Naive thymus-derived CD4-positive, alpha-beta T cell (primary cell): Measurements from ENCODE around the gene NDUFAB1. TPM values are rescaled to one million over a fixed set of nuclear protein-coding genes. Genes with fewer than 3 reads are reported as not detected.
A peak's percentile ranks its signal among the peaks of the same experiment; 100 is the strongest.
"Not testable (repeated sequence)": the region's sequence is repeated elsewhere in the genome, so short reads cannot be mapped to it uniquely, and the experiment has no call there.

Experiments used
- ATAC-seq: fragments of 150-1000 bp; cut with Tn5 transposase; 2 replicates; pipeline ENCODE4 v1.10.0; 2021; ENCODE audit warnings: mild to moderate bottlenecking, moderate library complexity
- CTCF ChIA-PET: fragments of 350-600 bp; sonication (Branson Sonifier 250); formaldehyde crosslinking; loops from one replicate; lab custom pipeline; 2021; ENCODE audit warnings: antibody characterized with exemption; lab: Charles Lee
- POLR2A ChIA-PET: fragments of 350-600 bp; sonication (Branson Sonifier 250); formaldehyde crosslinking; loops from one replicate; lab custom pipeline; 2021; ENCODE audit warnings: antibody characterized with exemption, inconsistent platforms; lab: Charles Lee
- DNase-seq, 9 donors: peaks; one replicate each; pipeline versions ENCODE4 v3.0.0 to v3.0.0-alpha.2; 2020 to 2022; ENCODE audit warnings: mixed read lengths in 1 of 9
- H3K27ac ChIP-seq: one replicate; pipeline ENCODE4 v1.7.0; 2013; ENCODE audit warnings: mild to moderate bottlenecking, low read depth, low read length, moderate library complexity
- H3K27me3 ChIP-seq, 2 donors: one replicate each; pipeline ENCODE4 v1.7.0; 2013; ENCODE audit warnings: low read length in 2 of 2, mild to moderate bottlenecking in 2 of 2, moderate library complexity in 2 of 2; ENCODE audit not compliant: control insufficient read depth in 2 of 2, insufficient read depth in 2 of 2
- H3K36me3 ChIP-seq, 3 experiments: 1 replicate in 2 of 3; 2 replicates in 1 of 3; pipeline ENCODE4 v1.7.0; 2013; ENCODE audit warnings: low read length in 3 of 3, mild to moderate bottlenecking in 3 of 3, moderate library complexity in 1 of 3; ENCODE audit not compliant: insufficient read depth in 3 of 3, control insufficient read depth in 2 of 3
- H3K4me1 ChIP-seq, 2 donors: one replicate each; pipeline ENCODE4 v1.7.0; 2013; ENCODE audit warnings: low read length in 2 of 2, mild to moderate bottlenecking in 2 of 2, moderate library complexity in 1 of 2; ENCODE audit not compliant: control insufficient read depth in 2 of 2, insufficient read depth in 2 of 2
- H3K4me3 ChIP-seq: 2 replicates; pipeline ENCODE4 v1.7.0; 2013; ENCODE audit warnings: mild to moderate bottlenecking, low read length
- H3K9me3 ChIP-seq, 3 experiments: 1 replicate in 2 of 3; 2 replicates in 1 of 3; pipeline ENCODE4 v1.7.0; 2013; ENCODE audit warnings: low read length in 3 of 3; ENCODE audit not compliant: control insufficient read depth in 2 of 3
- H3K27ac Mint-ChIP-seq, 9 donors: one replicate each; pipeline ENCODE4 v1.8.0; 2020 to 2022; ENCODE audit warnings: mixed read lengths in 9 of 9, mild to moderate bottlenecking in 8 of 9, moderate library complexity in 5 of 9, inconsistent platforms in 2 of 9
- H3K27me3 Mint-ChIP-seq, 5 donors: one replicate each; pipeline ENCODE4 v1.8.0; 2021 to 2022; ENCODE audit warnings: mixed read lengths in 5 of 5, mild to moderate bottlenecking in 1 of 5
- H3K36me3 Mint-ChIP-seq, 5 donors: one replicate each; pipeline ENCODE4 v1.8.0; 2020 to 2022; ENCODE audit warnings: mixed read lengths in 5 of 5, mild to moderate bottlenecking in 3 of 5, inconsistent platforms in 1 of 5
- H3K4me1 Mint-ChIP-seq, 7 donors: one replicate each; pipeline ENCODE4 v1.8.0; 2020 to 2022; ENCODE audit warnings: mixed read lengths in 7 of 7, mild to moderate bottlenecking in 3 of 7, inconsistent platforms in 1 of 7
- H3K4me3 Mint-ChIP-seq, 10 donors: one replicate each; pipeline ENCODE4 v1.8.0; 2020 to 2022; ENCODE audit warnings: mild to moderate bottlenecking in 10 of 10, mixed read lengths in 10 of 10, moderate library complexity in 6 of 10, inconsistent platforms in 2 of 10
- H3K9me3 Mint-ChIP-seq, 11 donors: one replicate each; pipeline ENCODE4 v1.8.0; 2020 to 2022; ENCODE audit warnings: mixed read lengths in 11 of 11, mild to moderate bottlenecking in 4 of 11, inconsistent platforms in 1 of 11, moderate library complexity in 1 of 11
- intact Hi-C, 2 donors: fragments of 100-400 bp; cut with micrococcal nuclease; formaldehyde crosslinking; loops; one replicate each; pipeline ENCODE4 v1.15.1; 2023
- polyA plus RNA-seq, 2 donors: library from polyadenylated mRNA; unstranded; fragments of 300-500 nt; fragmentation: Illumina TruSeq; gene quantifications; one replicate each; pipeline ENCODE4 v1.2.3, GENCODE V29; 2021
- total RNA-seq, 6 experiments: library from RNA in 5 of 6; stranded (reverse) in 5 of 6; gene quantifications; 1 replicate in 5 of 6; 2 replicates in 1 of 6; pipeline ENCODE4 v1.2.3 and lab custom pipeline; 2021 to 2026

The NDUFAB1 gene
- total and polyA plus RNA-seq, 7 experiments from 2014 or later = 24.2 to 209 (median 39.9) TPM

DNA sequence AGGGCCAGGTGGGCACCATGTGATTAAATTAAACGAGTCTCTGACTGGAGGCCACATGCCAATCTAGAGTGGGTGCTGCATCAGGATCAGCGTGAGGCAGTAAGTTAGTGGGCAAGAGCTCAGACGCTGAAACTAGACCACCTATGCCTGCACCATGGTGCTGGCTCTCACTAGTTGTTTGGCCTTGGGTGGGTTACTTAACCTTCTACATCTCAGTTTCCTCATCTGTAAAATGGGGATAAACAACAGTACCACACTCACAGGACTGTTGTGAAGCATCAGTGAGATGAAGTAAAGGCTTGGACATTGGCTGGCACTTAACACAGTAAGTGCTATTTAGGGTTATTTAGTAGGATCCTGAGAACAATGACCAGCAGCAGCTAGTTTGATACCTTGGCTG is 5.9 kb downstream of the NDUFAB1 start:
- no peak overlapping the region for H3K4me3 Mint-ChIP-seq
- H3K36me3 ChIP-seq = peaks cover 9 to 80% (median 16%) of the 10 kb centered on the region in 3 experiments
- H3K9me3 ChIP-seq = no peaks in the 10 kb centered on the region
- no peaks in the 10 kb centered on the region for H3K27me3 Mint-ChIP-seq
- H3K27me3 ChIP-seq = no peaks in the 10 kb centered on the region
- no peak overlapping the region for H3K27ac ChIP-seq
- CTCF ChIA-PET = no interaction called here
- ATAC-seq = no peak
- intact Hi-C loops = no loop called here
- peaks cover 8 to 31% (median 17%) of the 10 kb centered on the region in 5 donors for H3K36me3 Mint-ChIP-seq
- H3K9me3 Mint-ChIP-seq = peaks cover 0 to 2% (median 0%) of the 10 kb centered on the region in 11 donors
- POLR2A ChIA-PET = no interaction called here
- H3K27ac Mint-ChIP-seq = no peak overlapping the region
- H3K4me1 ChIP-seq = peaks cover 3 to 7% of the 10 kb centered on the region in 2 donors
- H3K4me1 Mint-ChIP-seq = peaks cover 10 to 46% (median 28%) of the 10 kb centered on the region in 7 donors
- no peak overlapping the region for H3K4me3 ChIP-seq
- DNase-seq = no peak

DNA sequence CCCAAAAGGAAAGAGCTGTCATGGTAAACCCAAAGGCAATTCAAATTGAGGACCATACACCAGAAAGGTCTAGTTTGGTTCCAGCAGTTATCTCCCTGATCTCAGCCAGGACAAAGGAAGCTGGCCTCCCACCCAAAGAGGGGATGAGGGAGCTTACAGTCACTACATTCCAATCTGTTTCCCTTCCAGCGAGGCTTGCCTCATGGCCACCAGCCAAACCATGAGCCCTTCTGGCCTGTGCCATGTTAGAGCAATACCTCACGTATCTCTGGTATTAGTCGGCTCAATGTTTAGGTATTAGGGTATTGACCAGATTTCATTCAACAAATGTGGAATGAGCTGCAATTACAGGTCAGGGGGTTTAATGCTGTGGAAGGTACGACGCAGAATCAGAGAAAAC is 8.4 kb downstream of the NDUFAB1 start:
- CTCF ChIA-PET = interaction anchor here (0.6 kb wide), 1 partner anchor 928 kb away, joined by 3 read pairs; no protein-coding TSS in a partner anchor
- Histone ChIP-seq H3K4me3 (no peak overlapping the region), H3K9me3 (no peaks in the 10 kb centered on the region), H3K27ac (no peak overlapping the region), H3K4me1 (no peaks in the 10 kb centered on the region), H3K27me3 (no peaks in the 10 kb centered on the region), H3K36me3 (peaks cover 16 to 83% (median 20%) of the 10 kb centered on the region in 3 experiments)
- intact Hi-C loops = no loop called here
- Mint-ChIP-seq H3K4me1 (peaks cover 5 to 24% (median 16%) of the 10 kb centered on the region in 7 donors), H3K27me3 (no peaks in the 10 kb centered on the region), H3K9me3 (peaks cover 0 to 2% (median 0%) of the 10 kb centered on the region in 11 donors), H3K36me3 (peaks cover 8 to 36% (median 22%) of the 10 kb centered on the region in 5 donors), H3K4me3 (no peak overlapping the region), H3K27ac (no peak overlapping the region)
- ATAC-seq (no peak), DNase-seq (no peak)
- POLR2A ChIA-PET = no interaction called here

DNA sequence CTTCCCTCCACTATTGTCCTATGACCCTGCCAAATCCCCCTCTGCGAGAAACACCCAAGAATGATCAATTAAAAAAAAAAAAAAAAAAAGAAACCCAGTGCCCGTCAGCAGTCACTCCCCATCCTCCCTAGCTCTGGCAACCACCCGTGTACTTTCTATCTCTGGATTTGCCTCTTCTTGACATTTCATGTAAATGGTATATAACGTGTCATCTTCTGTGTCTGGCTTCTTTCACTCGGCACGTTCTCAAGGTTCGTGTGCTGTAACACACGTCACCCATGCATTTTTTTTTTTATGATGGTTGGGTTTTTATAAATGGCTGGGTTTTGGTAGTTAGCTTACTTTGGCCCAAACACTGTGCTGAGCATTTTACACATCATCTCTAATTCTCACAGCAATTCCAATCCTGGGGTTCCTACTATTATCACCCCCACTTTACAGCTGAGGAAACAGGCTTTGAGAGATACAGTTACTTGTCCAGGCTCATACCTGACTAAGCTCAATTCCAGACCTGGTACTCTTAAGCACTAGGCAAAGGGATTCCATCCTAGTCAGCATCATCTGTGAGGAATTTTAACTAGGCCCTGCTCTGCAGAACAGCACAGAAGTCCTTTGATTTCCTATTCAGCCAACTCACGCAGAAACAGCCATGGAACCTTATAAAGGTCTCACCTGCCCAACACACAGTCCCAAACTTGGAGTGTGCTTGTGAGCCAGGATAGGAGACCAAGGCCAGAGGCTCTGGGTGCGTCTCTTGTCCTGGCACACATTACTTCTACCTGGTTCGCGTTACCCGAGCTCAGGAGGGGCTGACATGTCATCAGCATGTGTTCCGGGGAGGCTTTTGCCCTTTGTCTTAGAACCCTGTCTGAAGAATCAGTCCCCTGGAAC is 11.7 kb downstream of the NDUFAB1 start:
- no peaks in the 10 kb centered on the region for H3K4me1 ChIP-seq
- Mint-ChIP-seq H3K27me3 (no peaks in the 10 kb centered on the region), H3K27ac (no peak overlapping the region), H3K9me3 (no peaks in the 10 kb centered on the region), H3K4me3 (no peak overlapping the region), H3K4me1 (peaks cover 0 to 4% (median 0%) of the 10 kb centered on the region in 7 donors), H3K36me3 (peaks cover 0 to 38% (median 23%) of the 10 kb centered on the region in 5 donors)
- H3K9me3 ChIP-seq = no peaks in the 10 kb centered on the region
- ChIA-PET POLR2A (no interaction called here), CTCF (no interaction called here)
- no peak overlapping the region for H3K4me3 ChIP-seq
- DNase-seq (no peak), ATAC-seq (no peak)
- intact Hi-C loops = no loop called here
- no peak overlapping the region for H3K27ac ChIP-seq
- peaks cover 8 to 81% (median 18%) of the 10 kb centered on the region in 3 experiments for H3K36me3 ChIP-seq
- H3K27me3 ChIP-seq = no peaks in the 10 kb centered on the region

- ATAC-seq, DNase-seq, intact Hi-C loops, H3K4me3 Mint-ChIP-seq, H3K27me3 Mint-ChIP-seq, H3K4me1 Mint-ChIP-seq, H3K27ac Mint-ChIP-seq, CTCF ChIA-PET, H3K4me1 ChIP-seq, H3K27ac ChIP-seq, H3K27me3 ChIP-seq, POLR2A ChIA-PET, H3K4me3 ChIP-seq, H3K9me3 ChIP-seq, H3K9me3 Mint-ChIP-seq: not testable (repeated sequence)
- peaks cover 0 to 40% (median 18%) of the 10 kb centered on the region in 5 donors for H3K36me3 Mint-ChIP-seq
- H3K36me3 ChIP-seq = peaks cover 8 to 80% (median 18%) of the 10 kb centered on the region in 3 experiments
These were observed 12.8 kb downstream of the NDUFAB1 start for GRCh38 chr16:23583271-23583670.

DNA sequence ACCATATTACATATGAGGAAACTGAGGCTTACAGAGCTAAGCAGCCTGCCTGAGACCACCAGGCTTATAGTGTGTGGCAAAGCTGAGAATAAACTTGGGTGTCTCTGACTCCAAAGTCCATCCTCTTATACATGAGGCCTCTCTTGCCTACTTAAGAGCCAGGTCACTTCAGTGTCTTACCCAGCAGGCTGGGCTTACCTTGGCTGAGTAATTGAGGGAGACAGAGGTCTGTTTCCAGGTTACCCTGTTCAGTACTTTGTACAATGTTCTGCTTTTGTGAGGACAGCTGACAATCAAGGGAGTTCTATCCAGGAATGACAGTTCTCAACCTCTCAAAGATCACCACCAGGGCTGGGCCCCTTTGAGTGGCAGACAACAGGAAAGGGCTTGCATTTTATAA is 14.4 kb downstream of the NDUFAB1 start:
- Histone ChIP-seq H3K4me3 (no peak overlapping the region), H3K9me3 (no peaks in the 10 kb centered on the region), H3K27ac (no peak overlapping the region), H3K4me1 (no peaks in the 10 kb centered on the region), H3K27me3 (no peaks in the 10 kb centered on the region), H3K36me3 (peaks cover 8 to 75% (median 18%) of the 10 kb centered on the region in 3 experiments)
- DNase-seq = no peak
- Mint-ChIP-seq H3K4me1 (peaks cover 0 to 2% (median 0%) of the 10 kb centered on the region in 7 donors), H3K36me3 (peaks cover 0 to 36% (median 18%) of the 10 kb centered on the region in 5 donors), H3K4me3 (no peak overlapping the region), H3K9me3 (no peaks in the 10 kb centered on the region), H3K27ac (peak overlapping the region in 1 of 9 donors; percentile 19), H3K27me3 (no peaks in the 10 kb centered on the region)
- CTCF ChIA-PET = no interaction called here
- no peak for ATAC-seq
- intact Hi-C loops = no loop called here
- POLR2A ChIA-PET = interaction anchor here (0.8 kb wide), 1 partner anchor 23 kb away, joined by 3 read pairs; no protein-coding TSS in a partner anchor

- intact Hi-C loops = no loop called here
- Histone ChIP-seq H3K27me3 (no peaks in the 10 kb centered on the region), H3K36me3 (peaks cover 4 to 73% (median 18%) of the 10 kb centered on the region in 3 experiments), H3K4me1 (no peaks in the 10 kb centered on the region), H3K9me3 (no peaks in the 10 kb centered on the region), H3K4me3 (no peak overlapping the region), H3K27ac (no peak overlapping the region)
- POLR2A ChIA-PET = no interaction called here
- Mint-ChIP-seq H3K27ac (peak overlapping the region in 2 of 9 donors; percentile 17 to 63), H3K4me3 (no peak overlapping the region), H3K9me3 (no peaks in the 10 kb centered on the region), H3K36me3 (peaks cover 0 to 36% (median 18%) of the 10 kb centered on the region in 5 donors), H3K27me3 (no peaks in the 10 kb centered on the region), H3K4me1 (peaks cover 0 to 2% (median 0%) of the 10 kb centered on the region in 7 donors)
- ATAC-seq = no peak
- DNase-seq = no peak
- CTCF ChIA-PET = no interaction called here
These were observed 15.7 kb downstream of the NDUFAB1 start for GRCh38 chr16:23580391-23580790.
